Measurements from ENCODE around the gene IL18.

IL18 gene

GRCh38 chr11:112156153-112156955, 7.5 kb downstream of the IL18 start:
- TF ChIP-seq TCF12 (IDR thresholded peaks at IDR 0.05; ENCODE audit: low read depth) (no peak), FOXM1 (IDR thresholded peaks at IDR 0.05; ENCODE audit: borderline replicate concordance, low read depth) (no peak), EGR1 (IDR thresholded peaks at IDR 0.05) (no peak), EP300 (IDR thresholded peaks at IDR 0.05; ENCODE audit: borderline replicate concordance) (no peak), MAX (IDR thresholded peaks at IDR 0.05) (no peak), ZBTB7A (IDR thresholded peaks at IDR 0.05; ENCODE audit: low read depth) (no peak), CREB1 (IDR thresholded peaks at IDR 0.05; ENCODE audit: low read depth) (no peak), TAF1 (IDR thresholded peaks at IDR 0.05; ENCODE audit: low read depth) (no peak), CEBPB (IDR thresholded peaks at IDR 0.05) (no peak), TEAD4 (IDR thresholded peaks at IDR 0.05) (no peak), YY1 (IDR thresholded peaks at IDR 0.05; ENCODE audit: low read depth) (no peak), RAD21 (IDR thresholded peaks at IDR 0.05; ENCODE audit: low read depth) (no peak), NFIC (IDR thresholded peaks at IDR 0.05) (no peak)
- TF ChIP-seq, protein P1, sequence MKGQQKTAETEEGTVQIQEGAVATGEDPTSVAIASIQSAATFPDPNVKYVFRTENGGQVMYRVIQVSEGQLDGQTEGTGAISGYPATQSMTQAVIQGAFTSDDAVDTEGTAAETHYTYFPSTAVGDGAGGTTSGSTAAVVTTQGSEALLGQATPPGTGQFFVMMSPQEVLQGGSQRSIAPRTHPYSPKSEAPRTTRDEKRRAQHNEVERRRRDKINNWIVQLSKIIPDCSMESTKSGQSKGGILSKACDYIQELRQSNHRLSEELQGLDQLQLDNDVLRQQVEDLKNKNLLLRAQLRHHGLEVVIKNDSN (IDR thresholded peaks at IDR 0.05), result no peak
- TF ChIP-seq, protein P2, sequence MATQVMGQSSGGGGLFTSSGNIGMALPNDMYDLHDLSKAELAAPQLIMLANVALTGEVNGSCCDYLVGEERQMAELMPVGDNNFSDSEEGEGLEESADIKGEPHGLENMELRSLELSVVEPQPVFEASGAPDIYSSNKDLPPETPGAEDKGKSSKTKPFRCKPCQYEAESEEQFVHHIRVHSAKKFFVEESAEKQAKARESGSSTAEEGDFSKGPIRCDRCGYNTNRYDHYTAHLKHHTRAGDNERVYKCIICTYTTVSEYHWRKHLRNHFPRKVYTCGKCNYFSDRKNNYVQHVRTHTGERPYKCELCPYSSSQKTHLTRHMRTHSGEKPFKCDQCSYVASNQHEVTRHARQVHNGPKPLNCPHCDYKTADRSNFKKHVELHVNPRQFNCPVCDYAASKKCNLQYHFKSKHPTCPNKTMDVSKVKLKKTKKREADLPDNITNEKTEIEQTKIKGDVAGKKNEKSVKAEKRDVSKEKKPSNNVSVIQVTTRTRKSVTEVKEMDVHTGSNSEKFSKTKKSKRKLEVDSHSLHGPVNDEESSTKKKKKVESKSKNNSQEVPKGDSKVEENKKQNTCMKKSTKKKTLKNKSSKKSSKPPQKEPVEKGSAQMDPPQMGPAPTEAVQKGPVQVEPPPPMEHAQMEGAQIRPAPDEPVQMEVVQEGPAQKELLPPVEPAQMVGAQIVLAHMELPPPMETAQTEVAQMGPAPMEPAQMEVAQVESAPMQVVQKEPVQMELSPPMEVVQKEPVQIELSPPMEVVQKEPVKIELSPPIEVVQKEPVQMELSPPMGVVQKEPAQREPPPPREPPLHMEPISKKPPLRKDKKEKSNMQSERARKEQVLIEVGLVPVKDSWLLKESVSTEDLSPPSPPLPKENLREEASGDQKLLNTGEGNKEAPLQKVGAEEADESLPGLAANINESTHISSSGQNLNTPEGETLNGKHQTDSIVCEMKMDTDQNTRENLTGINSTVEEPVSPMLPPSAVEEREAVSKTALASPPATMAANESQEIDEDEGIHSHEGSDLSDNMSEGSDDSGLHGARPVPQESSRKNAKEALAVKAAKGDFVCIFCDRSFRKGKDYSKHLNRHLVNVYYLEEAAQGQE (IDR thresholded peaks at IDR 0.05; ENCODE audit: low read depth), result no peak

DNA sequence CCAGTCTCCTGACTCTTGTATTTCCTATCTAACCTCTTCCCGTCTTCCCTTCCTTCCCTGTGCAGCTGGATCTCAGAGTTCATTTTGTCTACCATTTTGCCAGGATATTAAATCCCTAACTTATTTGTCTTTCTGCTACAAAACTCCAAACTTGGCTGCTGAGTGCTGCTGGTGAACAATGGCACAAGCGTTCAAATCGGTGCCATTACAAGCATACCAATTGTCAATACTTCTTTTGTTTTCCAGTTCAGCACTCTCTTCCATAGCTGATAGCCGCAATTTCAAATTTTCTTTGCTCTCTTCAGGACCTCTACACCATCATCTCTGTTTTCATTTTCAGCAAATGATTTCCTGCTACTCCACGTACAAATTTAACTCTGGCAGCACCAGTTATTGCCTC, 13.4 kb downstream of the IL18 start:
- TF ChIP-seq RAD21 (IDR thresholded peaks at IDR 0.05; ENCODE audit: low read depth) (no peak), NFIC (IDR thresholded peaks at IDR 0.05) (no peak), EP300 (IDR thresholded peaks at IDR 0.05; ENCODE audit: borderline replicate concordance) (no peak), CREB1 (IDR thresholded peaks at IDR 0.05; ENCODE audit: low read depth) (no peak), ZBTB7A (IDR thresholded peaks at IDR 0.05; ENCODE audit: low read depth) (no peak), TCF12 (IDR thresholded peaks at IDR 0.05; ENCODE audit: low read depth) (no peak), MAX (IDR thresholded peaks at IDR 0.05) (no peak), YY1 (IDR thresholded peaks at IDR 0.05; ENCODE audit: low read depth) (no peak), TEAD4 (IDR thresholded peaks at IDR 0.05) (no peak), TAF1 (IDR thresholded peaks at IDR 0.05; ENCODE audit: low read depth) (no peak), FOXM1 (IDR thresholded peaks at IDR 0.05; ENCODE audit: borderline replicate concordance, low read depth) (no peak), CEBPB (IDR thresholded peaks at IDR 0.05) (no peak), EGR1 (IDR thresholded peaks at IDR 0.05) (no peak)
- TF ChIP-seq, protein P1 (IDR thresholded peaks at IDR 0.05), result no peak
- TF ChIP-seq, protein P2 (IDR thresholded peaks at IDR 0.05; ENCODE audit: low read depth), result no peak

DNA sequence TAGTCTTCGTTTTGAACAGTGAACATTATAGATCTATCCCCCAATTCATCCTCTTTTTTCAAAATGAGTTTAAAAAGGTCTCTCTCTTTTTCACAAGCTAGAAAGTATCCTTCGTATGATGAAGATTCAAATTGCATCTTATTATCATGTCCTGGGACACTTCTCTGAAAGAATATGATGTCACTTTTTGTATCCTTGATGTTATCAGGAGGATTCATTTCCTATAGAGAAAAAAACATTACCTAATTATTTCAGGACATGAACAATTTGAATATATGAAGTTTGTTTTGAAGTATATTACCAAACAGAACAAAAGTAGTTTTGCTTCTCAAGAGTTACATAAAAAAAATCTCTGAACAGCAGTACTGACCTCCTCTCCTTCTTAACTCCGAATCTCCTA, 20.3 kb downstream of the IL18 start:
- TF ChIP-seq YY1 (IDR thresholded peaks at IDR 0.05; ENCODE audit: low read depth) (no peak), NFIC (IDR thresholded peaks at IDR 0.05) (no peak), MAX (IDR thresholded peaks at IDR 0.05) (no peak), EP300 (IDR thresholded peaks at IDR 0.05; ENCODE audit: borderline replicate concordance) (no peak), TCF12 (IDR thresholded peaks at IDR 0.05; ENCODE audit: low read depth) (no peak)

GRCh38 chr11:112134473-112134872, 29.4 kb downstream of the IL18 start:
- TF ChIP-seq NFIC (IDR thresholded peaks at IDR 0.05), result no peak
- no peak for TF ChIP-seq ZBTB7A (IDR thresholded peaks at IDR 0.05; ENCODE audit: low read depth)
- no peak for TF ChIP-seq EGR1 (IDR thresholded peaks at IDR 0.05)
- TF ChIP-seq TCF12 (IDR thresholded peaks at IDR 0.05; ENCODE audit: low read depth), result no peak
- TF ChIP-seq MAX (IDR thresholded peaks at IDR 0.05), result no peak
- TF ChIP-seq RAD21 (IDR thresholded peaks at IDR 0.05; ENCODE audit: low read depth), result no peak
- TF ChIP-seq TEAD4 (IDR thresholded peaks at IDR 0.05), result no peak
- TF ChIP-seq, protein P2 (IDR thresholded peaks at IDR 0.05; ENCODE audit: low read depth), result no peak
- no peak for TF ChIP-seq CEBPB (IDR thresholded peaks at IDR 0.05)
- no peak for TF ChIP-seq FOXM1 (IDR thresholded peaks at IDR 0.05; ENCODE audit: borderline replicate concordance, low read depth)
- TF ChIP-seq, protein P1 (IDR thresholded peaks at IDR 0.05), result no peak
- no peak for TF ChIP-seq YY1 (IDR thresholded peaks at IDR 0.05; ENCODE audit: low read depth)
- TF ChIP-seq CREB1 (IDR thresholded peaks at IDR 0.05; ENCODE audit: low read depth), result no peak
- no peak for TF ChIP-seq EP300 (IDR thresholded peaks at IDR 0.05; ENCODE audit: borderline replicate concordance)
- no peak for TF ChIP-seq TAF1 (IDR thresholded peaks at IDR 0.05; ENCODE audit: low read depth)
